A673 (cell line): ENCODE measurements around the gene RAB11A.

Experiments used
- EZH2 ChIP-seq: fragments of 200-600 bp; sonication (generic); IDR thresholded peaks from 2 replicates; pipeline ENCODE4 v1.6.1; 2017; ENCODE audit warnings: borderline replicate concordance, low read depth, mild to moderate bottlenecking, mixed read lengths, antibody characterized with exemption, low read length; ENCODE audit not compliant: poor library complexity, severe bottlenecking
- TF ChIP-seq, protein P1 (sequence below): fragments of 300-800, 200-600 bp; sonication (generic); conservative IDR thresholded peaks from 2 replicates; pipeline ENCODE4 v1.5.1; 2017; ENCODE audit warnings: low read depth, mild to moderate bottlenecking, antibody characterized with exemption, low read length, moderate library complexity, mixed read lengths

DNA sequence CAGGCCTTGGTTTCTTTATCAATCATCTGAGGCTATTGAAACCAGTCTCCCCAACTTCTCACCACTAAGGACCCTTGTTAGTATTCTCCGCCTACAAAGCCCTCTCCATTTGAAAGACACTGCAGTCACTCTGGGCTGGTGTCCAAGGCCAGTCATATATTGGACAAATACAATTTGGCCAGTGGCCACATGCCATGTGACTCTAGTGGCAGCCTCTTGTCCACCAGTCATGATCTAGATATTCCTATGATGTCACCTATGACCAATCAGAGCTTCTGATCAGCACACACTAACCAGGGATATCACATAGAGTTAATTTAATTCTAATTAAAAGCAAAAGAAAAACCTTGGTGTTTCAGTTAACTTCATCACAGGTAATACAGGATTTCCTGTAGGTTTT lies 68.2 kb downstream of the RAB11A start:
- TF ChIP-seq, protein P1, sequence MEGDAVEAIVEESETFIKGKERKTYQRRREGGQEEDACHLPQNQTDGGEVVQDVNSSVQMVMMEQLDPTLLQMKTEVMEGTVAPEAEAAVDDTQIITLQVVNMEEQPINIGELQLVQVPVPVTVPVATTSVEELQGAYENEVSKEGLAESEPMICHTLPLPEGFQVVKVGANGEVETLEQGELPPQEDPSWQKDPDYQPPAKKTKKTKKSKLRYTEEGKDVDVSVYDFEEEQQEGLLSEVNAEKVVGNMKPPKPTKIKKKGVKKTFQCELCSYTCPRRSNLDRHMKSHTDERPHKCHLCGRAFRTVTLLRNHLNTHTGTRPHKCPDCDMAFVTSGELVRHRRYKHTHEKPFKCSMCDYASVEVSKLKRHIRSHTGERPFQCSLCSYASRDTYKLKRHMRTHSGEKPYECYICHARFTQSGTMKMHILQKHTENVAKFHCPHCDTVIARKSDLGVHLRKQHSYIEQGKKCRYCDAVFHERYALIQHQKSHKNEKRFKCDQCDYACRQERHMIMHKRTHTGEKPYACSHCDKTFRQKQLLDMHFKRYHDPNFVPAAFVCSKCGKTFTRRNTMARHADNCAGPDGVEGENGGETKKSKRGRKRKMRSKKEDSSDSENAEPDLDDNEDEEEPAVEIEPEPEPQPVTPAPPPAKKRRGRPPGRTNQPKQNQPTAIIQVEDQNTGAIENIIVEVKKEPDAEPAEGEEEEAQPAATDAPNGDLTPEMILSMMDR: no peak
- no peak for TF ChIP-seq EZH2
